HG02571 (cell line): ENCODE measurements around the gene RUSC2.
"Not testable (repeated sequence)": the region's sequence is repeated elsewhere in the genome, so short reads cannot be mapped to it uniquely, and the experiment has no call there.

Experiments
- ATAC-seq: cut with Tn5 transposase; IDR thresholded peaks from one replicate; pipeline ENCODE4 v1.9.1; 2021; ENCODE audit warnings: mild to moderate bottlenecking, moderate library complexity; ENCODE audit not compliant: unreplicated experiment

RUSC2 gene

GRCh38 chr9:35521708-35522107, 31.8 kb downstream of the RUSC2 start:
- ATAC-seq: no peak

GRCh38 chr9:35522187-35522586, 32.3 kb downstream of the RUSC2 start:
- no peak for ATAC-seq

GRCh38 chr9:35522700-35523099, 32.8 kb downstream of the RUSC2 start:
- ATAC-seq: no peak

- not testable (repeated sequence) for ATAC-seq
Measured at GRCh38 chr9:35523556-35523955, 33.6 kb downstream of the RUSC2 start.

GRCh38 chr9:35526087-35526801, 36.3 kb downstream of the RUSC2 start:
- no peak for ATAC-seq

GRCh38 chr9:35529161-35529823, 39.4 kb downstream of the RUSC2 start:
- no peak for ATAC-seq

- no peak for ATAC-seq
Measured at GRCh38 chr9:35533398-35533797, 43.5 kb downstream of the RUSC2 start.

- not testable (repeated sequence) for ATAC-seq
Measured at GRCh38 chr9:35534921-35535320, 45.0 kb downstream of the RUSC2 start.

- no peak for ATAC-seq
Measured at GRCh38 chr9:35537913-35538312, 48.0 kb downstream of the RUSC2 start.

- no peak for ATAC-seq
Measured at GRCh38 chr9:35538361-35539234, 48.7 kb downstream of the RUSC2 start.
